Lung (tissue), 12 donors: ENCODE results near the gene WDPCP. TPM values are rescaled to one million over a fixed set of nuclear protein-coding genes. Genes with fewer than 3 reads are reported as not detected.
"Not testable (repeated sequence)": the region's sequence is repeated elsewhere in the genome, so short reads cannot be mapped to it uniquely, and the experiment has no call there.

ENCODE experiments used
- ATAC-seq: fragments of 200-7000 bp; cut with Tn5 transposase; one replicate; pipeline ENCODE4 v1.9.1; 2020; ENCODE audit warnings: moderate number of reproducible peaks; ENCODE audit not compliant: insufficient read depth, low FRiP score
- DNase-seq, 3 donors: peaks; one replicate each; pipeline ENCODE4 v3.0.0-alpha.2; 2013 to 2017
- H3K27ac ChIP-seq, 2 donors: one replicate each; pipeline ENCODE4 v1.5.1; 2013; ENCODE audit warnings: mild to moderate bottlenecking in 2 of 2, moderate library complexity in 2 of 2, control low read depth in 1 of 2, inconsistent platforms in 1 of 2, low read depth in 1 of 2, low read length in 1 of 2
- H3K27me3 ChIP-seq, 3 donors: one replicate each; pipeline ENCODE4 v1.5.1; 2013; ENCODE audit warnings: low read length in 2 of 3; ENCODE audit not compliant: control insufficient read depth in 3 of 3, insufficient read depth in 3 of 3
- H3K36me3 ChIP-seq, 4 donors: one replicate each; pipeline ENCODE4 v1.5.1; 2013; ENCODE audit warnings: low read length in 4 of 4, mild to moderate bottlenecking in 1 of 4, moderate library complexity in 1 of 4; ENCODE audit not compliant: control insufficient read depth in 4 of 4, insufficient read depth in 4 of 4
- H3K4me1 ChIP-seq, 5 donors: one replicate each; pipeline ENCODE4 v1.5.1; 2013; ENCODE audit warnings: low read length in 5 of 5, mild to moderate bottlenecking in 2 of 5, moderate library complexity in 1 of 5; ENCODE audit not compliant: control insufficient read depth in 5 of 5, insufficient read depth in 5 of 5
- H3K4me3 ChIP-seq: one replicate; pipeline ENCODE4 v1.5.1; 2013; ENCODE audit warnings: mild to moderate bottlenecking, control low read depth, moderate library complexity
- H3K9ac ChIP-seq, 2 donors: one replicate each; pipeline ENCODE4 v1.5.1; 2013; ENCODE audit warnings: low read length in 2 of 2, control low read depth in 1 of 2; ENCODE audit not compliant: insufficient read depth in 1 of 2
- H3K9me3 ChIP-seq, 4 donors: one replicate each; pipeline ENCODE4 v1.5.1; 2013; ENCODE audit warnings: low read length in 3 of 4, mild to moderate bottlenecking in 1 of 4, moderate library complexity in 1 of 4; ENCODE audit not compliant: control insufficient read depth in 4 of 4, insufficient read depth in 3 of 4
- WGBS, 2 donors: extraction: QIAGEN DNeasy Blood & Tissue Kit; methylation state at CpG; one replicate each; pipeline ENCODE4 v1.1.7; 2013; 5-methylcytosine and 5-hydroxymethylcytosine counted together
- polyA plus RNA-seq, 2 donors: library from polyadenylated mRNA; stranded (reverse); fragments of 200-250 nt; gene quantifications; one replicate each; pipeline ENCODE4 v1.2.1, GENCODE V29; 2013
- total RNA-seq, 2 donors: library from RNA; depleted of rRNA in 1 of 2; stranded (reverse); fragments of >200 nt in 1 of 2; gene quantifications; one replicate each; pipeline ENCODE4 v1.2.1, GENCODE V29; 2014 to 2021
- TF ChIP-seq, protein P1 (sequence below): IDR thresholded peaks from 2 replicates; pipeline ENCODE4 v1.5.1; 2012; ENCODE audit warnings: mild to moderate bottlenecking; ENCODE audit errors: control extremely low read depth, extremely low read depth
- donor health status: control.
- donor health status: control.
- donor health status: Bipolar disorder and iron deficiency.
- donor health status: healthy.
- donor health status: DM: yes; HTN: yes; CAD: no.

Gene WDPCP
- total and polyA plus RNA-seq, 4 donors, result 2.3 to 40.7 (median 8.6) TPM

DNA sequence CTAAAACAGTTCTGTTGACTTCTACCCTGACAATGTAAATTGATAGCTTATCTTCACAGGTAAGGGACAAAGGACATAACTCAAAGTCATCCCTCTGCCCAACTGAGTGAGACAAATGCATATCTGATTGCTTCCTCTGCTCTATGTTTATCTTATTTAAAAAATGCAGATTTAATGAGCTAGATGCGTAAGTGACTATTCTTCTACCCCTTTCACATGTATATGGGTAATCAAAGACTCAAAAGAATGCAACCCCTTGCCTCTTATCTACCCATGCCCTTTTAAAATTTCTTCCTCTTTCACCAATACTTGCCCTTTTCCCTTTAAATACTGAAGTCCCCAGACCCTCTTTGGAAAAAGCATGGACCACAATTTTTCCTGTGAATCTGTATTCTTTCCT lies 253.4 kb downstream of the WDPCP start:
- no peak for DNase-seq
- WGBS, 2 donors, result 92 to 98% methylated on average over 1 of the region's 1 CpG
- TF ChIP-seq, protein P1, sequence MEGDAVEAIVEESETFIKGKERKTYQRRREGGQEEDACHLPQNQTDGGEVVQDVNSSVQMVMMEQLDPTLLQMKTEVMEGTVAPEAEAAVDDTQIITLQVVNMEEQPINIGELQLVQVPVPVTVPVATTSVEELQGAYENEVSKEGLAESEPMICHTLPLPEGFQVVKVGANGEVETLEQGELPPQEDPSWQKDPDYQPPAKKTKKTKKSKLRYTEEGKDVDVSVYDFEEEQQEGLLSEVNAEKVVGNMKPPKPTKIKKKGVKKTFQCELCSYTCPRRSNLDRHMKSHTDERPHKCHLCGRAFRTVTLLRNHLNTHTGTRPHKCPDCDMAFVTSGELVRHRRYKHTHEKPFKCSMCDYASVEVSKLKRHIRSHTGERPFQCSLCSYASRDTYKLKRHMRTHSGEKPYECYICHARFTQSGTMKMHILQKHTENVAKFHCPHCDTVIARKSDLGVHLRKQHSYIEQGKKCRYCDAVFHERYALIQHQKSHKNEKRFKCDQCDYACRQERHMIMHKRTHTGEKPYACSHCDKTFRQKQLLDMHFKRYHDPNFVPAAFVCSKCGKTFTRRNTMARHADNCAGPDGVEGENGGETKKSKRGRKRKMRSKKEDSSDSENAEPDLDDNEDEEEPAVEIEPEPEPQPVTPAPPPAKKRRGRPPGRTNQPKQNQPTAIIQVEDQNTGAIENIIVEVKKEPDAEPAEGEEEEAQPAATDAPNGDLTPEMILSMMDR, result no peak

DNA sequence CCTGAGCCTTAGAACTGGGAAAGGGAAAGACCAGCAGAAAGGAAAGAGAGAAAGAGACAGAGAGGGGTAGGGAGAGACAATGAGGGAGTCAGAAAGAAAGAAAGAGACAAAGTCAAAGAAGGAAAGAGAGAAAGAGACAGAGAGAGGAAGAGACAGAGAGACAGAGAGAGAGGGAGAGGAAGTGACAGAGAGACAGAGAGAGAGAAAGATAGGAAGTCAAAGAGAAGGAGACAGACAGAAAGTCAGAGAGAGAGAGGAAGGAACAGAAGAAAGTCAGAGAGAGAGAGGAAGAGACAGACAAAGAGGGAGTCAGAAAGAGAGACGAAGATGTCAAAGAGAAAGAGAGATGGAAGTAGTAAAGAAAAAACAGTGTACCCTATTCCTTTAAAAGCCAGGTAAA lies 261.8 kb downstream of the WDPCP start:
- H3K4me1 ChIP-seq, result no peaks in the 10 kb centered on the region
- no peaks in the 10 kb centered on the region for H3K27me3 ChIP-seq
- ATAC-seq (no peak), DNase-seq (no peak)
- no peak overlapping the region for H3K27ac ChIP-seq
- TF ChIP-seq, protein P1, result no peak
- H3K4me3 ChIP-seq, result no peak overlapping the region
- H3K9me3 ChIP-seq, result peaks cover 0 to 4% (median 0%) of the 10 kb centered on the region in 4 donors
- no peak overlapping the region for H3K9ac ChIP-seq
- no peaks in the 10 kb centered on the region for H3K36me3 ChIP-seq
- WGBS, 2 donors, result 92 to 94% methylated on average over 1 of the region's 1 CpG

More for the DNA sequence above, 253.4 kb downstream of the WDPCP start:
- Histone ChIP-seq H3K9me3 (no peaks in the 10 kb centered on the region), H3K4me1 (no peaks in the 10 kb centered on the region), H3K9ac (no peak overlapping the region), H3K4me3 (no peak overlapping the region), H3K27ac (no peak overlapping the region), H3K27me3 (no peaks in the 10 kb centered on the region), H3K36me3 (no peaks in the 10 kb centered on the region)
- no peak for ATAC-seq

DNA sequence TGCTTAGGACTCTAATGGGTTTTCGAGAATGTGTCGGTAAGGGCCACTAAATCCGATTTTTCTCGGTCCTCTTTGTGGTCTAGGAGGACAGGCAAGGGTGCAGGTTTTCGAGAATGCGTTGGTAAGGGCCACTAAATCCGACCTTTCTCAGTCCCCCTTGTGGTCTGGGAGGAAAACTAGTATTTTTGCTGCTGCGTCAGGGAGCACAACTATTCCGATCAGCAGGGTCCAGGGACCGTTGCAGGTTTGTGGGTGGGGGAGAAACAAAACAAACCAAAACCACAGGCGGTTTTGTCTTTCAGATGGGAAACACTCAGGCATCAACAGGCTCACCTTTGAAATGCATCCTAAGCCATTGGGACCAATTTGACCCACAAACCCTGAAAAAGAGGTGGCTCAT lies 264.6 kb downstream of the WDPCP start:
- not testable (repeated sequence) for H3K4me3 ChIP-seq, H3K27ac ChIP-seq, H3K9ac ChIP-seq, H3K36me3 ChIP-seq, DNase-seq, H3K4me1 ChIP-seq, H3K9me3 ChIP-seq, H3K27me3 ChIP-seq, ATAC-seq
- WGBS, 2 donors, result 86 to 90% methylated on average over 11 of the region's 11 CpGs

DNA sequence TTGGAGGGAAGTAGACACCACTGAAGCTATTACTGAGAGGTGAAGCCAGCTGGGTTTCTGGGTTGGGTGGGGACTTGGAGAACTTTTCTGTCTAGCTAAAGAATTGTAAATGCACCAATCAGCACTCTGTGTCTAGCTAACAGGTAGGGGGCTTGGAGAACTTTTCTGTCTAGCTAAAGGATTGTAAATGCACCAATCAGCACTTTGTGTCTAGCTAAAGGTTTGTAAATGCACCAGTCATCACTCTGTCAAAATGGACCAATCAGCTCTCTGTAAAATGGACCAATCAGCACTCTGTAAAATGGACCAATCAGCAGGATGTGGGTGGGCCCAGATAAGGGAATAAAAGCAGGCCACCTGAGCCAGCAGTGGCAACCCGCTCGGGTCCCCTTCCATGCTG lies 266.3 kb downstream of the WDPCP start:
- not testable (repeated sequence) for H3K36me3 ChIP-seq, H3K9ac ChIP-seq, H3K9me3 ChIP-seq, H3K4me1 ChIP-seq, H3K27me3 ChIP-seq, ATAC-seq, H3K27ac ChIP-seq, H3K4me3 ChIP-seq, DNase-seq
- 89% methylated on average over 2 of the region's 2 CpGs for WGBS, 2 donors

DNA sequence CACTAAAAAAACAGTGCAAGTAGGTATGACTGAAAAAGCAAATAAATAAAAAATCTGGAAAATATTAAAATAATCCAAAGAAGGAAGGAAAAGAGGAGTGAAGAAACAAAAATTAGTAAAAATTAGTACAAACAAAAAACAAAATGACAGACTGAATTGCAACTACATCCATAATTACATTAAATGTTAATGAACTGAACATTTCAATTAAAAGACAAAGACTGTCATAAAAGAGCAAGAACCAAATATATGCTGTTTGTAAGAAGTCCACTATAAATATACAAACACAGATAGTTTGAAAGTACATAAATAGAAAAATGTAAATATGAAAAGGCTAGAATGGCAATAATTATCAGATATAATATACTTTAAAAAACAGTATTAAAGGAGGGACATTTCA lies 267.6 kb downstream of the WDPCP start:
- H3K36me3 ChIP-seq, result no peaks in the 10 kb centered on the region
- ATAC-seq (no peak), DNase-seq (no peak)
- H3K4me3 ChIP-seq, result no peak overlapping the region
- TF ChIP-seq, protein P1, result no peak
- peaks cover 0 to 4% (median 0%) of the 10 kb centered on the region in 4 donors for H3K9me3 ChIP-seq
- no peak overlapping the region for H3K27ac ChIP-seq
- no peak overlapping the region for H3K9ac ChIP-seq
- H3K4me1 ChIP-seq, result no peaks in the 10 kb centered on the region
- H3K27me3 ChIP-seq, result no peaks in the 10 kb centered on the region
